Measurements from ENCODE around the gene FLOT1. TPM values are rescaled to one million over a fixed set of nuclear protein-coding genes. Genes with fewer than 3 reads are reported as not detected.

The FLOT1 gene
- total RNA-seq, 2 donors from 2014 or later, result 135 to 177 TPM

DNA sequence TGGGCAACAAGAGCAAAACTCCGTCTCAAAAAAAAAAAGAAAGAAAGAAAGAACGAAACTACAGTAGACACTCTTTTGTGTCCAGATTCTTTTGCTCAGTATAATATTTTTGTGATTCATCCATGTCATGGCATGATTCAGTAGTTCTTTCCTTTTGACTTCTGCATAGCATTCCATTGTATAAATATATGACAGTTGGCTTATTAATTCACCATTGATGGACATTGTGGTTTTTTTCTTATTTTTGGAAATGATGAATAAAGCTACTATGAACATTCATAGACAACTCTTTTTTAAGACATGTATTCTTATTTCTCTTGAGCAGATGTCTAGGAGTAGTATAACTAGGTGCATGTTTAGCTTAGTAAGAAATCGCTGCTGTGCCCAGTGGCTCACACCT lies 12.1 kb upstream of the FLOT1 start:
- H3K27ac ChIP-seq, result peak overlapping the region in 1 of 2 donors; percentile 23
- DNase-seq (ENCODE audit: low spot score) (no peak), ATAC-seq (ENCODE audit: insufficient number of reproducible peaks, low FRiP score, low read depth) (no peak)
- TF ChIP-seq, protein P1, sequence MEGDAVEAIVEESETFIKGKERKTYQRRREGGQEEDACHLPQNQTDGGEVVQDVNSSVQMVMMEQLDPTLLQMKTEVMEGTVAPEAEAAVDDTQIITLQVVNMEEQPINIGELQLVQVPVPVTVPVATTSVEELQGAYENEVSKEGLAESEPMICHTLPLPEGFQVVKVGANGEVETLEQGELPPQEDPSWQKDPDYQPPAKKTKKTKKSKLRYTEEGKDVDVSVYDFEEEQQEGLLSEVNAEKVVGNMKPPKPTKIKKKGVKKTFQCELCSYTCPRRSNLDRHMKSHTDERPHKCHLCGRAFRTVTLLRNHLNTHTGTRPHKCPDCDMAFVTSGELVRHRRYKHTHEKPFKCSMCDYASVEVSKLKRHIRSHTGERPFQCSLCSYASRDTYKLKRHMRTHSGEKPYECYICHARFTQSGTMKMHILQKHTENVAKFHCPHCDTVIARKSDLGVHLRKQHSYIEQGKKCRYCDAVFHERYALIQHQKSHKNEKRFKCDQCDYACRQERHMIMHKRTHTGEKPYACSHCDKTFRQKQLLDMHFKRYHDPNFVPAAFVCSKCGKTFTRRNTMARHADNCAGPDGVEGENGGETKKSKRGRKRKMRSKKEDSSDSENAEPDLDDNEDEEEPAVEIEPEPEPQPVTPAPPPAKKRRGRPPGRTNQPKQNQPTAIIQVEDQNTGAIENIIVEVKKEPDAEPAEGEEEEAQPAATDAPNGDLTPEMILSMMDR (IDR thresholded peaks at IDR 0.05), result no peak
- H3K4me1 ChIP-seq (ENCODE audit: control insufficient read depth in 1 of 2, low read depth in 2 of 2), result peaks cover 23 to 52% of the 10 kb centered on the region in 2 donors
- no peaks in the 10 kb centered on the region for H3K27me3 ChIP-seq (replicated peaks; ENCODE audit: insufficient read depth)
- no peaks in the 10 kb centered on the region for H3K9me3 ChIP-seq
- no peaks in the 10 kb centered on the region for H3K36me3 ChIP-seq
- no peak overlapping the region for H3K4me3 ChIP-seq

DNA sequence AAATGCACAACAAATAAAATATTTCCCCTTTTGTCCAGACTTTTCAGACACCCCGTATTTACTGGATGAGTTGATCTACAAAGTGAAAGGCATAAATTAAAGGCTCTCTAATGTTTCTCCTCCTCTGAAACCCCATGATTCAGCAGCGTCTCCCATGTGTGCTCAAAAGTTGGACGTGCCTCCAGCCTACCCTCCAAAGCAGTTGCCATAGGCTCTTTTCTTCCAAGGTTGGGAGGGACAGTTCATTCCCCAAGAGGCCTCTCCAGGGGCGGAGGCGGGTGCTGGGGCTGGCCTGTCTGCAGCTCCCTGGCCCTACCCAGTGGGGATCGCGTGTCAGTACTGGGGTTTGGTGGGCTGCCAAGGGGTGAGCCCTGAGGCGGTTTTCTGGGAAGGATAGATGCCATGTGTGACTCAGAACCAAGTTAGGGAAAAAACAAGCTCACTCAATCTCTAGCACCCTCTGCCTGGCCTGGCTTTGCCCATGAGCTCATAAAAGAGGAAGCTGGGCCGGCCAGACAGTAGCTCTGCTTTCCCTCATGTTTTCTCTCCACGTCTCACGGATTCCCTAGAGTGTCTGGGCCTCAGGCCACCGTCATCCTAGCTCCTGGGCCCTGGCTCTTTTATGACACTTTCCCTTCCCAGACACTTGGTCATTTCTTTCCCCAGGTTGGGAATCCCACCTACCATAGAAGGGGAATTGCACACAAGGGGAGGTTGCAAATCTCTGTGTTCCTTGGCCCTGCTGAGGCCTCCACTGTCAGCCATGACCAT lies 9.9 kb upstream of the FLOT1 start:
- Histone ChIP-seq H3K4me1 (ENCODE audit: control insufficient read depth in 1 of 2, low read depth in 2 of 2) (peaks cover 17 to 45% of the 10 kb centered on the region in 2 donors), H3K9me3 (no peaks in the 10 kb centered on the region), H3K4me3 (peak overlapping the region; percentile 19), H3K36me3 (no peaks in the 10 kb centered on the region), H3K27me3 (replicated peaks; ENCODE audit: insufficient read depth) (no peaks in the 10 kb centered on the region), H3K27ac (peak overlapping the region; percentile 89 to 93)
- ATAC-seq (ENCODE audit: insufficient number of reproducible peaks, low FRiP score, low read depth), result peak; percentile 93
- peak; percentile 92 for DNase-seq (ENCODE audit: low spot score)
- TF ChIP-seq, protein P1 (IDR thresholded peaks at IDR 0.05), result no peak

DNA sequence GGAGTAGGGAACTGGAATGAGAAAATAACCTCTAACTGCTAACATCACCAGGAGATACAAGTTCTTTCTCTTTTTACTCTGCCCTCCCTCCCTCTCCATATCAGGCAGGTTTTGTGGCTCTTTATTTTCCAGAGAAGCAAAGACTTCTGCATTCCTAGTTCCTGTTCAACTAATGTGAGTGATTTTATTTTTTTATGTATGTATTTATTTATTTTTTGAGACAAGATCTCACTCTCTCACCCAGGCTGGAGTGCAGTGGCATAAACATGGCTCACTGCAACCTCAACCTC lies 7.8 kb upstream of the FLOT1 start:
- Histone ChIP-seq H3K4me1 (ENCODE audit: control insufficient read depth in 1 of 2, low read depth in 2 of 2) (peaks cover 17 to 36% of the 10 kb centered on the region in 2 donors), H3K9me3 (no peaks in the 10 kb centered on the region), H3K36me3 (no peaks in the 10 kb centered on the region), H3K4me3 (no peak overlapping the region), H3K27me3 (replicated peaks; ENCODE audit: insufficient read depth) (no peaks in the 10 kb centered on the region), H3K27ac (peak overlapping the region in 1 of 2 donors; percentile 93)
- TF ChIP-seq, protein P1 (IDR thresholded peaks at IDR 0.05), result no peak
- no peak for DNase-seq (ENCODE audit: low spot score)
- ATAC-seq (ENCODE audit: insufficient number of reproducible peaks, low FRiP score, low read depth), result no peak

DNA sequence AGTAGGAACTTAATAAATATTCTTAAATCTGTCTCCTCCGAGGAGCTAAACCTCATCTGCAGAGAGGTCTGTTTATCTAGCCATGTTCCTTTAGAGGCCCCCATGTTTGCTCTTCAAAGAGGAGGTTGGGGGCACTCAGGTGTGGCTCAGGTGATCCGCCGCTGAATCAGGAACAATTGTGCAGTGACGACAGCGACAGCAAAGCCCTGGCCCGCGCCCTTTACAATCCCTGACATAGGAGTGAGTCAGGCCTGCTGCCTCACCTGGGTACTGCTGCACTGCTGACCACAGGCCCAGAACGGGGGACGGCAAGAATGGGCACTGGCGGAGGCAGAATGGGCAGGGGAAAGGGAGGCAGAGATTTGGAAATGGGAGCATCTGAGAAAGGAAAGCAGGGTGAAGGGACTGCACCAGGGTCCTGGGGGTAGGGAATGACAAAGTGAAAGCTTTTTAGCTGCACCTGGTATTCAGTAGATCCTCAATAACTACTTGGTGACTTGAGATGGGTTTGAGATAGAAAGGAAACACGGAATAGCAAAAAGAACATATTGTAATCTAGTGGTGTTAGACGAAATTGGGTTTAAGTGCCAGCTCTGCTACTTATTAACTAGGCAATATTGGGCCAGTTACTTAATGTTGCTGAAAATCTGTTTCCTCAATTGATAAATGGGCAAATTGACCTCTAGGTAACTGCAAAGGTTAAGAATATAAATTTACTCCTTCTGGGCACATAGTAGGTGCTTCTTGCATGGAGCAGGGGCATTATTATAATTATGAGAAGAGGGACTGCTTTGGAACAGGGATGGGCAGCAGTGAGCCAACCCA lies 7.3 kb upstream of the FLOT1 start:
- Histone ChIP-seq H3K9me3 (no peaks in the 10 kb centered on the region), H3K27ac (no peak overlapping the region), H3K4me1 (ENCODE audit: control insufficient read depth in 1 of 2, low read depth in 2 of 2) (peaks cover 17 to 36% of the 10 kb centered on the region in 2 donors), H3K36me3 (no peaks in the 10 kb centered on the region), H3K4me3 (no peak overlapping the region), H3K27me3 (replicated peaks; ENCODE audit: insufficient read depth) (no peaks in the 10 kb centered on the region)
- TF ChIP-seq, protein P1 (IDR thresholded peaks at IDR 0.05), result no peak
- ATAC-seq (ENCODE audit: insufficient number of reproducible peaks, low FRiP score, low read depth) (no peak), DNase-seq (ENCODE audit: low spot score) (no peak)

DNA sequence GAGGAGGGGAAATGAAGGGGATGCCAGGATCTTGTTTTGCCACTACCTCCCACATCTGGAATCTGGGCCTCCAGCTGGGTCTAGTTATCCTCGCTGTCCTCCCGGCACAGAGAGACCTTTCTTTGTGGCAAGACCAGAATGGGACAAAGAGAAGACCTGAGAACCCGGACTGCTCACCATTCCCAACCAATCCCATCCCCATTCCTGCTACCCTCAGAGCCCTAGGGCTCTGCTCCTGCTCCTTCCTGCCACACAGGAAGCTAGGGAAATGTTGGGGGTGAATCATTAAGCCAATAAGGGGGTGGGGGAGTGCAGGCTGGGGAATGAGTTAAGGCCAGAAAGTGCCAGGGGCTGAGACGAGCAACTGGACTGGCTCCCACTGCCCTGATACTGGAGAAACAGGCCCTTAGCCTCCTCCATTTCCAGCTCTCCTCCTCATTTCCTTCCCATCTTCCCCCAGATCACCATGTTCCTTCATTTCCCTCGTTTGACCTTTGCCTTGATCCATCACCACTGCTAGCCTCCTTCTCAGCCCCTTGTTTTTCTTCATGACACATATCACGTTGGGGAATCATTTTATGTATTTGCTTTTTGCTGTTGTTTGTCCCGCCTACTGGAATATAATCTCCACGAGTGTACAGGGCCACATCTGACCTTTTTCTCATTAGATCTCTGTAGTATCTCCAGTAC lies 6.5 kb upstream of the FLOT1 start:
- H3K36me3 ChIP-seq, result no peaks in the 10 kb centered on the region
- ATAC-seq (ENCODE audit: insufficient number of reproducible peaks, low FRiP score, low read depth) (no peak), DNase-seq (ENCODE audit: low spot score) (no peak)
- no peak overlapping the region for H3K27ac ChIP-seq
- no peak overlapping the region for H3K4me3 ChIP-seq
- TF ChIP-seq, protein P1 (IDR thresholded peaks at IDR 0.05), result no peak
- peaks cover 17 to 37% of the 10 kb centered on the region in 2 donors for H3K4me1 ChIP-seq (ENCODE audit: control insufficient read depth in 1 of 2, low read depth in 2 of 2)
- no peaks in the 10 kb centered on the region for H3K27me3 ChIP-seq (replicated peaks; ENCODE audit: insufficient read depth)
- H3K9me3 ChIP-seq, result no peaks in the 10 kb centered on the region
